Right kidney (tissue), 1 donor: Measurements from ENCODE around the gene TTYH2.
"Not testable (repeated sequence)": the region's sequence is repeated elsewhere in the genome, so short reads cannot be mapped to it uniquely, and the experiment has no call there.

Source experiments
- DNase-seq: peaks from one replicate; pipeline ENCODE4 v3.0.0-alpha.2; 2016

Gene TTYH2

DNA sequence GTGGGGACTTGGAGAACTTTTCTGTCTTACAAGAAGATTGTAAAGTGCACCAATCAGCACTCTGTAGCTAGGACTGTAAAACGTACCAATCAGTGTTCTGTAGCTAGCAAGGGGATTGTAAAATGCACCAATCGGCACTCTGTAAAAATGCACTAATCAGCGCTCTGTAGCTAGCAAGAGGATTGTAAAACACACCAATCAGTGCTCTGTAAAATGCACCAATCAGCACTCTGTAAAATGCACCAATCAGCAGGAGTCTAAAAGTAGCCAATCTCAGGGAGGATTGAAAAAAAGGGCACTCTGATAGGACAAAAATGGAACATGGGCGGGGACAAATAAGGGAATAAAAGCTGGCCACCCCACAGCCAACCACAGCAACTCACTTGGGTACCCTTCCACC is 53.7 kb downstream of the TTYH2 start:
- not testable (repeated sequence) for DNase-seq

DNA sequence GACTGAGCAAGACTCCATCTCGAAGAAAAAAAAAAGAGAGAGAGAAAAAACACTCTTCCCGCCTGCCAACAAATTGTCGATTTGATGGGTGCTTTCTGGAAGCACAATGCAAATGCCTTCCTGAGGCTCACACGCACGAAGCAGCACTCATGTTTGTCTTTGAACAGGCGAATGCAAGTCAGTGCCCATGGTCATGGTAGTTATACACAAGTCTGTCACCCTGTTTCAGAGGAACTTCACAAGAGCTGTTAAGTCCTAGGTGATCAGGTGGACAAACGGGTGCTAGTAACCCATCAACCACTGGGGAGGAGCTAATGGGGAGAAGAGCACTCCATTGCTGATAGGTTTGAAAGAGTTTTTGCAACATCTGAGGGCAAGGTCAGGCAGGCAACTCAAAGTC is 54.2 kb downstream of the TTYH2 start:
- no peak for DNase-seq

DNA sequence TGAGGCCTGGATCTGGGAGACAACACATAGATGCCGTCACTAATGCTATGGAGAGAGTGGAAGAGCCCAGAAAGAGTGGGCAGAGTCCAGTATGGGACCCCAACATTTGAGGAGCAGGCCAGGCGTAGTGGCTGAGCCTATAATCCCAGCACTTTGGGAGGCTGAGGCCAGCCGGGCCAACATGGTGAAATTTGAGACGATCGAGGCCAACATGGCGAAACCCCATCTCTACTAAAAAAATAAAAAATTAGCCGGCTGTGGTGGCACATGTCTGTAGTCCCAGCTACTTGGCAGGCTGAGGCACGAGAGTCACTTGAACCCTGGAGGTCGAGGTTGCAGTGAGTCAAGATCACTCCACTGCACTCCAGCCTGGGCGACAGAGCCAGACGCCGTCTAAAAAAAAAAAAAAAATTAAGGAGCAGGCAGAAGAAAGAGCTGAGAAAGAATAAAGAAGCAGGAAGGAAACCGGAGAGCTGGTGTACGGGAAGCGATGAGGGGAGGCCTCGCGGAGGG is 54.7 kb downstream of the TTYH2 start:
- no peak for DNase-seq

DNA sequence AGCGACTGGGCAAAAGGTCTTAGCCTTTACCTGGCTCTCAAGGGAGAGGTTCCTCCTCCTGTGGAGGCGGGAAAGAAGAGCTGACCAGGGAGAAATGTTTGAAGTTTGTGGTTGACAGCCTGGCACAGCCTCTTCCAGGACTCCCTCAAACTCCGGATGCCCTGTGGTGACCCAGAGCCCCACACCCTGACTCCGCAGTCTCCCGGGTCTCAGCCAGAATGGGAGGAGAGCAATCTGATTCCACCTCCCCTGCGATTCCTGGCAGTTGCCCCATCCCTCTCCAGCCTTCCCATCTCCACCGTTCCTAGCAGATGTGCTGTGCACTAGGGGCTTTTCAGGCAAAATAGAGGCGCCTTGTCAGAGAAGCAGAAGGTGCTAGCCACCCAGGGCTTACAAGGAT is 55.2 kb downstream of the TTYH2 start:
- DNase-seq = no peak

DNA sequence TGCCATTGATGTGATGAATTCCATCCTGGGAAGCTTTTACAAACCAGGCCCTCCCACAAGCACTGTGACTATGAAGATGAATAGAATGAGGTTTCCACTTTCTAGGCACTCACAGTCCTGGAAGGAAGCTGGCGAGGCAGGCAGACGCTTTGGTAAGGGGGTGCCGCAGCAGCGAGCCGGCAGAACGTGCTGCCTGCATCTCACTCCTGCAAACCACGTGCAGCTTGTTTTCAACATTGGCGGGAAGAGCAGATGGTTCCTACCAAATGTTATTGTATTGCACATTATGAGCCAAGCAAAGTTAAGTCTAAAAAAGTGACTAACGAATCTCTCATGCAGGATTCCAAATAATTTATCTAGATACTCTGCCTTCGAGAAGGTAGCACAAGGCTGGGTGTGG is 57.0 kb downstream of the TTYH2 start:
- DNase-seq = no peak

DNA sequence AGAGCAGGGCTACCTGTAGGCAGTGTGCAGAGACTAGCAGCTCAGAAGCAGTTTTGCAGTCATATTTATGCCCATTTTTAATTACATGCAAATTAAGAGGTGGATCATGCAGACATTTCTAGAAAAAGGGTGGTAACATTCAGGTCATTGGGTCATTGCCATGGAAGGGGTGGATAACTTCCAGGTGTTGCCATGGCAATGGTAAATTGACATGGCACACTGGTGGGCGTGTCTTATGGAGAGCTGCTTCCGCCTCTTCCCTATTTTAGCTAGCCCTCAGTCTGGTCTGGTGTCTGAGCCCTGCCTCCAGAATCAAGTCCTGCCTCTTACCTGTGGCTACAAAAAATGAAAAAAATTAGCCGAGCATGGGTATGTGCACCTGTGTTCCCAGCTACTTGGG is 57.9 kb downstream of the TTYH2 start:
- no peak for DNase-seq

DNA sequence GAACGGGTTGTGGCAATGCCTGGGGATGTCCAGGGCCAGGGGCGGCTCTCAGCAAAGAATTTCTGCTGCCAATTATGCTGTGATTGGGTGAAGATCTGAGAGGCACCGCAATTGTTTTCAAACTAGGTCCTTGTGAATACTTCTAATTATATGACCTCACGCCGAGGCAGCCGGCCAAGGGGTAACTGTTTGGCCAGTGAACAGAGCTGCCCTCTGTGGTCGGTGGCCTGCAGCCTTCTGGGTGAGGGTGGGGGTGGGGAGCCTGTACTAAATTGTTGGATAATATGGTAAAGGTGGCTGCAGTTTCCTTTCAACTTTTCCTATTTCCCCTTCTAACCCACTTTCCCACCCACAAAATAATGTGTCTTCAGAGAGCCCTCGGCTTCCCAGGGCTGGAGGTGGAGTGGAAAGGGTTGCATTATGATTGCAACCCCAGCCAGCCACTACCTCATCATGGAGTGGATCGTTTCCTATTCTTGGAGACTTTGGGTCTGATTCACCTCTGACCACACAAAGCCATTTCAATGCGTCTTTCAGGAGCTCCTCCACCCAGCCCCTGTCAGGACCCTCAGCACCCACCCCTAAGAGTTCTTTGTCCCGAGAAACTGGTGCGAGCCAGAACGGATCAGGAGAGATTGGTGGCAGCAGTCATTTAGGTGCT is 58.7 kb downstream of the TTYH2 start:
- no peak for DNase-seq

DNA sequence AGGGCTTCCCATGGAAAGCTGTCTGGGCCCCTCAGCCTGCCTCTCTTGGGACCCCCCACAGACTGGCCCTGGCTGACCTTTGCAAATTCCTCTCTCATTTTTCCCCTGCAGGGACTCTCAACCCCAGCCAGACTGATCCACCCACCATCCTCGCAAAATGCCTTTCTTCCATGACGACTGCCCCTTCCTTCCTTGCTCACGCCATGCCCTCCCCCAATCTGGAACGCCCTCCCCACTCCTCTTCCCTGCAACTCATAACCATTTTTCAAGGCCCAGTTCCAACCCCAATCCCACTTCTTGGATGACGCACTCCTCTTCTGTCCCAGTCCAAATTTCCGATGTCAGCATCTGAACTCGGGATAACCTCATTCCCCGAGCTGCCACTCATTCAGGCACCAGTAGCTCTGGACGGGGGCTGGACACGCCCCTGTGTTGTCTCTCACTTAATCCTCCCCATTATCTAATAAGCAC is 59.4 kb downstream of the TTYH2 start:
- no peak for DNase-seq

DNA sequence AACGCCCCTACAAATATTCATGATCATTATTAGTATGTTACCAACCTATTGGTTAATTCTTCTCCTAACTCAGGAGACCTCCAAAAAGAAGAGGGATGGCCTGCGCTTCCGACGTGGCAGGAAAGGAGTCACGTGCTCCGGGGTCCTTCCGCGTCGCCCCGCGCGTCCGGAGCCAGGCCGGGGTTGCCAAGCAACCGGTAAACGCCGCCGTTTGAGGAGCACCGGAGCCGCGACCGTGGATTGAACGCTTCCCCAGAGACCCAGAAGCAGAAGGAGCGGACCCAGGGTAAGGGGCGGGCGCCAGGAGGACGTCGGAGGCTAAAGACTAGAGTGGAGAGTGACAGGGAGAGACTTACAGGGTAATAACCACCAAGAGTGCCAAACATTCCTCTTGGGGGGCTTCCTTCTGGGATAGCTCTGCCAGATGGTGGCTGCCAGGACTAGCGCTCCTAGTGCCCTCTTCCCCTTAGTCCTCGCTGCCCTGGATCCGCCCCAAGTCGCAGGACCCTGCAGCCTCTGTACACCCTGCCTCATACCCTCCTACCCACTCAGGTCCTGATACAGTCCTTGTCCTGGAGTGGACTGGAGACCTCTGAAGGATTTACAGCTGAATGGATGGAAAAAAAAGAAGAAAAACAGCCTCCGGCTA is 60.8 kb downstream of the TTYH2 start, which contains the start of gene DNAI2:
Gene DNAI2, plus strand, starts transcription at position 175 of the 649 bp plus-strand sequence. CDS start 7,584 bp downstream, outside the sequence.
- peak; percentile 58 for DNase-seq

DNA sequence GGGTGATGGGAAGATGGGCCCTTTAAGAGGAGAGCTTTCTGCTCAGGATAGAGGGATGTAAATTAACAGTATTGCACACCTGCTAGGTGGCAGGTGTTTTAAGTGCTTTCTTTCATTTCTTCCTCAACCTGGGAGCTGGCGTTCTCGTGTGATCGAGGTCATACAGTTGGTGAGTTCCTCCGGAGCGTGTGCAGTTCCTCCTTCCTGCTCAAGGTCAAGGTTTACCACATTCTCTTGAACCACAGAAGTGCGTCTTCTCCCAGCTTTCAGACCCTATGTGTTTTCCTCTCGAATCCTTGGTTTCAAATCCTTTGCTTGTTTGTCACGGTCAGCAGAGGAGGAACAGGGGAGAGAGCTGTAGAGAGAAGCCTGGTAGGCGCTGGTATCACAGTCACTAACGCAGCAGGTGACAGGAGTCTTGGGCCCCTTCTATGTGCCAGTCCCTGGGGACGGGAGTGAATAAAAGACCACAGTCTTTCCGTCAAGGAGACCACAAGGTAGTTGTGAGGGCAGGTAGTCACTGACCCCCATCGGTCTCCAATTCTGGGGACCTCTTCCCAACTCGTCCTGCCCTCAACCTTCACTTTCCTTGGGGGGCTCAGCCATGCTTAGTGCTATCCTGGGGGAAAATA is 61.5 kb downstream of the TTYH2 start:
- no peak for DNase-seq

DNA sequence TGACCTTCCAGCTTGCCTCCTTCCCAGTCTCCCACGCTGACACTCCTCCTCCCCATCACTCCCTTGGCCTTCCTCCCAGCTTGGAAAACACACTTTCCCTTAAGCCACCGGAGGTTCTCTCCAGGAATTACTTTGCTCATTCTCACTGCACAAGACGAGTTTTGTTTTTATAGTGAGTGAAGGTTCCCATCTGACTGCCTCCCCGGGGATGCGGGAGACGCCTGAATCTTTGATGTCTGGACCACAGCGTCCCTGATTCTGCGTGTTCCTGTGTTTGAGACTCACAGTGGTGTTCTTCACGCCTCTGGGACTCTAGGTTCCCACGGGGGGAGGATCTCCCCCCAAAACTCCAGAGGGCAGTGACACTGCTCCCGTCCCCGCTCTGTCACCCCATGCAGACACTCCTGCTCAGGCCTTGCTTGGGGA is 62.7 kb downstream of the TTYH2 start:
- no peak for DNase-seq

DNA sequence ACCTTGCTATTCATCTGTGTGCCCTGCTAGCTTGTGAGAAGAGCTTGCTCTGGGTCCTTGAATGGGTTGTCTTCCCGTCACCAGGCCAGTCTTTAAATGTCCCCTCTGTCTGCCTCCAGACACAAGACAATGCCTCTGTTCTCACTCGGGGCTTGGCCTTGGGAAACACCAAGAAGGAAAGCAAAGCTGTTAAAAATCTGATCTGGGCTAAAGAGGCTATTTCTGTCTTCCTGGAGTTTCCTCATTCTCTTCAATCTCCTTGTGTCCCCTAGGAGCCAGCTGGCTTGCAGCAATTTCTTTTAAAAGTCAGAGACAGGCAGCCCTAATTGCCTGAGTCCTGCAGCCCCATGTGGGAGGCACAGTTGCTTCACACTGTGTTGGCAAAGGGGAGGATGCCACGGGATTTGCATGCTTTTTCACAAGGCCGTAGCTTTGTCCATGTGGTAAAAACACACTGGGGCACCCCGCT is 63.2 kb downstream of the TTYH2 start:
- no peak for DNase-seq

DNA sequence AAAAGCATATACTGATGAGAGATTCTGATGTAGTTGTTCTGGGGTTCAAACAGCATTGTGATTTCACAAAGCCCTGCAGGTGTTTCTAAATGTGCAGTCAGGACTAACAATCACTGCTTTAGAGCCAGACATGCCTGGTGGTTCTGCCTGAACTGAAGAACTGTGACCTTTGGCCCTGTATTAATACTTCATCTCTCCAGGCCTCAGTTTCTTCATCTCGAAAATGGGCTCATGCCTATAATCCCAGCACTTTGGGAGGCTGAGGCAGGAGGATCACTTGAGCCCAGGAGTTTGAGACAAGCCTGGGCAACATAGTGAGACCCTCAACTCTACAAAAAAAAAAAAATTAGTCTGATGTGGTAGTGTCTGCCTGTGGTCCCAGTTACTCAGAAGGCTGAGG is 64.6 kb downstream of the TTYH2 start:
- no peak for DNase-seq

DNA sequence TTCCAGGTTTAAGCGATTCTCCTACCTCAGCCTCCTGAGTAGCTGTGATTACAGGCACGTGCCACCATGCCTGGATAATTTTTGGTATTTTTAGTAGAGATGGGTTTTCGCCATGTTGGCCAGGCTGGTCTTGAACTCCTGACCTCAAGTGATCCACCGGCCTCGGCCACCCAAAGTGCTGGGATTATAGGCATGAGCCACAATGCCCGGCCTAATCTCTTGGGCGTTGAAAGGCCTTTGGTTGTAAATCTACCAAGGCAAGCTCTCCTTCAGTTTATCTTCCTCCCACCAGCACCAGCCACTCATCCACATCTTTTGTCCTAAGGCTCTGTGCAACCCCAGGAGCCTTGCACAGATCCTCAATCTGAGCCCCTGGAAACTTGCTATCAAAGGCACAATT is 66.2 kb downstream of the TTYH2 start:
- not testable (repeated sequence) for DNase-seq

DNA sequence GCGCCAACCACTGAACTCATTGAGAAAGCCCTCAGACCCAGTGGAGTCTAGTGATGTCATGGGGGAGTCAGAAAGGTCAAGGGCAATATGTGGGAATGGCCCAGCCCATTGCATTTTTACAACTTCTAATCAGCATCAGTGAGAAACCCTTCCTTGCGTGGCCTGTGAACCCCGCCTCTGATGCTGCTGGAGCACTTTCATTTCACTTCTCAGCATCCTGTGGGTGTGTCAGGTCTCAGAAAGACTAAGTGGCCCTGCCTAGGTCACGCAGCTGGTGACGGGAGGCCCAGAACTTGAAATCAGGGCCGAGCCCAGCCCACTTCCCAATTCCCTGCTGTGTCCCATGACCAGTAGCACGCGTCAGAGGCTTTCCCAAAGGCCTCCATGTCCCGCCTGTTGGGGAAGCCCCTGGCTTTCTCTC is 66.7 kb downstream of the TTYH2 start:
- DNase-seq = no peak

DNA sequence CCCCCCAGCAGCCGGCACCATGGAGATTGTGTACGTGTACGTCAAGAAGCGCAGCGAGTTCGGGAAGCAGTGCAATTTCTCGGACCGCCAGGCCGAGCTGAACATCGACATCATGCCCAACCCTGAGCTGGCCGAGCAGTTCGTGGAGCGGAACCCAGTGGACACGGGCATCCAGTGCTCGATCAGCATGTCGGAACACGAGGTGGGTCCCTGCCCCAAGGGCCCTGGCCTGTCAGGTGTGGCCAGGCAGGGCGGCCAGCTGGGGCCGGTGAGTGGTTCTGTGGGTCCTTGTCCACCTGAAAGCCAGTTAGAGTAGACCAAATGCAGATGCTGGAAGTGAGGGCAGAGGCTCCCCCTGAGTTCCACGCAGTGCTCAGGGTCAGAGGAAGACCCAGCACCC is 68.4 kb downstream of the TTYH2 start:
- DNase-seq = no peak

DNA sequence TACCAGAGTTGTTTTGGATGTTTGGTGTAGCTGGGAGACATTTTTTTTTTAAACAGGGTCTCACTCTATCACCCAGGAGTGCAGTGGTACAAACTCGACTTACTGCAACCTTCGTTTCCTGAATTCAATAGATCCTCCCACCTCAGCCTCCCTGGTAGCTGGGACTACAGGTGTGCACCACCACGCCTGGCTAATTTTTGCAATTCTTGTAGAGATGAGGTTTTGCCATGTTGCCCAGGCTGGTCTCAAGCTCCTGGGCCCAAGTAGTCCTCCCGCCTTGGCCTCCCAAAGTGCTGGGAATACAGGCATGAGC is 68.9 kb downstream of the TTYH2 start:
- DNase-seq = not testable (repeated sequence)

DNA sequence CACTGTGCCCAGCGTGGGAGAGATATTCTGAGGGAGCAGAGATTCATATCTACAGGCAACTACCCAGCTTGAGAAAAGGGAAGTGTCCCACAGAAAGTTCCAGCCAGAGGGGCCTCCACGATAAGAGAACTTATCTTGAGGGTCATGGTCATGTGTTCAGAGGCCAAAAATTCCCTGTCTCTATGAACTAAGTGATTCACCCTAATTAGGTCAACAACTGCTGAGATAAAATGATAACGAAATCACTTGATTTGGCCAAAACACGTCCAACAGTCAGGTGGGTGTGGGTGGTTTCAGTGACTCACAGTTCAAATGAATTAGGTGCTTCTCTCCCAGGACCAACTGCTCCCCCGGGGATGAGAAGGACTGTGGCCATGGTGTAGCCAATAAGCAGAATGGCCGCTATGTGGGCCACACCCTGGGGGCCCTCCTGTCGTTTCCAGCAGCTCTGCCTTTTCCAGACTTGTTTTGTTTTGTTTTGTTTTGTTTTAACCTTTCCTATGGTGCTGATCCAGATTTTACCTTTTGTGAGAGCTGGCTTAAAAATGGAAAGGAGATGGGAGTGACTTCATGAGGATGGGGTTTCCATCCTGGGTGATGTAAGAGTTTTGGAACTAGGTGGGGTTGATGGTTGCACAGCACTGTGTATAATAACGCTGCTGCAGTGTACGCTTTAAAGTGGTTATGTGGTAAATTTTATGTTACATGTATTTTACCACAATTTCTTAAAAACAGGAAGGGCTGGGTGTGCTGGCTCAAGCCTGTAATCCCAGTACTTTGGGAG is 69.4 kb downstream of the TTYH2 start:
- DNase-seq = no peak

DNA sequence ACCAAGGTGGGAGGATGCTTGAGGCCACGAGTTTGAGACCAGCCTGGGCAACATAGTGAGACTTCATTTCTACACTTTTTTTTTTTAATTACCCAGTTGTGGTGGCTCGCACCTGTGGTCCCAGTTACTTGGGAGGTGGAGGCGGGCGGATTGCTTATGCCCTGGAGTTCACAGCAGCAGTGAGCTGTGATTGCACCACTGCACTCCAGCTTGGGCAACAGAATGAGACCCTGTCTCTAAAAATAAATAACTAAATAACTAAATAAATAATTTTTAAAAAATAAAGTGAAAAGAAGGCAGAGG is 70.0 kb downstream of the TTYH2 start:
- DNase-seq = no peak

DNA sequence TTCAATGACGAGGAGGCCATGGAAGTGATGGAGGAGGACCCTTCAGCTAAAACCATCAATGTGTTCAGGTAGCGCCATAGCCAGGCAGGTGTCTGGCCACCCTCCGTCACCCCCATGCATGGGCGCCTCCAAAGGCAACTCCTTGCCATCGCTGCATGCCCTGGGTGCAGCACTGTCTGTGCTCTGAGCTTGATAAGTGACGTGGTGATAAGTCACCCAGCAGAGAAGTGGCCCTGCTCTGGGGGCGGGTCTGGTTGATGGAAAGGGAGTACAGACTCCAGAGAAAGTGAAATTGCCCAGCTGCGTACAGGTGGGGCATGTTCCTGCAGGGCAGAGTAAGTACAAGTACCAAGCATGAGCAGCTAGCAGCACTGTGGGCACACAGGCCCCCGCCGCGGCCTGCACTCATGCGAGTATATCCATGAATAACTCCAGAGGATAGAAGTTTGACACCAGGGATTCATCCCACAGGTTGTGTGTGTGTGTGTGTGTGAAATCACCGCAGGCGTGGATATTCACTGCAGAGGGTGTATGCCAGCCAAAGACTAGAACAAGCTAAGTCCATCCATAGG is 73.7 kb downstream of the TTYH2 start:
- DNase-seq = no peak

DNA sequence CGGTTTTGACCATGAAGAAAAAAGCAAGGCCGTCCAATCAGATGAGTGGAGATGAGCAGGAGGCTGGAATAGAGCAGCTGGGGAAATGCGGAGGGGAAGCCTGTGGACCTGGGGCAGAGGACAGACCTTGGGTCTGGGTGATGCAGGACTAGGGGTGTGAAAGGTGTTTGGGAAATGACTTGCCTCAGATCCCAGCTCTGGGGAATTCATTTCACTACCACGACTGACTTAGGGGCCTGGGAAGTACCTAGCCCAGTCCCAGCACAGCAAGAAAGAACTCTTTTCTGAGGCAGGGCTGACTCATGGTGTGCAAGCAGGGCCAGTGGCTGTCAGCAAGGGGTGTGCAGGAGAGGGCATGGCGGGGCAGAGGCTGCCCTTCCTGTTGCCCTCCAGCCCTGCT is 75.4 kb downstream of the TTYH2 start:
- DNase-seq = no peak

DNA sequence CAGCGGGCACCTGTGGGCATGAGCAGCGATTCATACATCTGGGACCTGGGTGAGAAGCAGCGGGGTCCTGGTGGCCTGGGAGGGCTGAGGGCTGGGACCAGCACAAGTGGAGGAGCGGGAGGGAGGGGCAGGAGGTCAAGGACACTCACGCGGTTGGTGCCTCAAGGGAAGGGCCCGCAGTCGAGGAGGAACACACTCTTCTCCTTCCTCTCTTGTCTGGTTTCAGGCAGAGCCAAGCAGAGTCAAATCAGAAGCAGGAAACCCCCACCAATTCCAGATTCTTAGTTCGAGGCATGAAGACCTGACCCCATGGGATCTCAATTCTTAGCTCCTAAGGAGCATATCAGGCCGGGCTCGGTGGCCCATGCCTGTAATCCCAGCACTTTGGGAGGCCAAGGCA is 76.3 kb downstream of the TTYH2 start:
- no peak for DNase-seq

DNA sequence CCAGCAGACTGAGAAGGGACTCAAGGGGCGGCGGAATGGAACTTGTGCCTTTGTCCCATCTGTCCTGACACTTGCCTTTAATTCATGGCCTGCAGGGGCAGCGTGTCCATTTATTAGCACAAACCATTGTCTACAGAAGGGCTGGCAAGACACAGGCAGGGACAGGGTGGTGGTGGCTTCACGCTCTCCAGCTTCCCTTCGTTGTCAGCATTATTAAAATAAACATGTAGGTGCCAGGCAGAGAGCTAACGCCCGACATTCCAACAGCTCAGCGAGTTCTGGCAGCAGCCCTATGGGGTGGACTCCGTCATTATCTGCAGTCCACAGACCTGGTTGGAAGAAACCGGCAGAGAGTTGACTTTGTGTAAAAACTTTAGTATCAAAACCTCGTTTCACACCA is 77.0 kb downstream of the TTYH2 start:
- no peak for DNase-seq
